Ureter (tissue), 1 donor: ENCODE results near the gene KLHL22. TPM values are rescaled to one million over a fixed set of nuclear protein-coding genes. Genes with fewer than 3 reads are reported as not detected.
A peak's percentile ranks its signal among the peaks of the same experiment; 100 is the strongest.
"Not testable (repeated sequence)": the region's sequence is repeated elsewhere in the genome, so short reads cannot be mapped to it uniquely, and the experiment has no call there.

ENCODE experiments used
- DNase-seq: peaks from one replicate; pipeline ENCODE4 v3.0.0-alpha.2; 2020; ENCODE audit warnings: low spot score
- total RNA-seq: library from RNA; stranded (reverse); gene quantifications from one replicate; pipeline ENCODE4 v1.2.4, GENCODE V29; 2023
- donor health status: DM: yes; HTN: yes; CAD: no.

Gene KLHL22
- total RNA-seq, 1 donor from 2014 or later = 26.2 TPM

- DNase-seq = no peak
Observed at GRCh38 chr22:20420157-20420842, 75.3 kb downstream of the KLHL22 start.

GRCh38 chr22:20419664-20419951, 76.0 kb downstream of the KLHL22 start:
- no peak for DNase-seq

GRCh38 chr22:20418211-20418788, 77.3 kb downstream of the KLHL22 start:
- DNase-seq = no peak

GRCh38 chr22:20415699-20416098, 79.9 kb downstream of the KLHL22 start:
- DNase-seq = not testable (repeated sequence)

- DNase-seq = not testable (repeated sequence)
Observed at GRCh38 chr22:20415241-20415640, 80.4 kb downstream of the KLHL22 start.

- no peak for DNase-seq
Observed at GRCh38 chr22:20414450-20414849, 81.1 kb downstream of the KLHL22 start.

- no peak for DNase-seq
Observed at GRCh38 chr22:20414059-20414440, 81.5 kb downstream of the KLHL22 start.

- DNase-seq = no peak
Observed at GRCh38 chr22:20413217-20414058, 82.2 kb downstream of the KLHL22 start.

- DNase-seq = no peak
Observed at GRCh38 chr22:20412474-20413216, 83.0 kb downstream of the KLHL22 start.

- DNase-seq = not testable (repeated sequence)
Observed at GRCh38 chr22:20409385-20409784, 86.2 kb downstream of the KLHL22 start.

GRCh38 chr22:20408891-20409290, 86.7 kb downstream of the KLHL22 start:
- DNase-seq = peak; percentile 13

- DNase-seq = peak; percentile 35
Observed at GRCh38 chr22:20407829-20408228, 87.8 kb downstream of the KLHL22 start.

- peak; percentile 23 for DNase-seq
Observed at GRCh38 chr22:20406686-20407408, 88.7 kb downstream of the KLHL22 start.

GRCh38 chr22:20405931-20406685, 89.5 kb downstream of the KLHL22 start:
- peak; percentile 36 for DNase-seq

GRCh38 chr22:20405291-20405930, 90.2 kb downstream of the KLHL22 start:
- peak; percentile 32 for DNase-seq

- peak; percentile 24 for DNase-seq
Observed at GRCh38 chr22:20404881-20405280, 90.7 kb downstream of the KLHL22 start.

- peak; percentile 31 for DNase-seq
Observed at GRCh38 chr22:20403779-20404140, 91.8 kb downstream of the KLHL22 start.

GRCh38 chr22:20402960-20403778, 92.4 kb downstream of the KLHL22 start:
- peak; percentile 12 for DNase-seq

GRCh38 chr22:20401376-20402014, 94.1 kb downstream of the KLHL22 start:
- peak; percentile 42 for DNase-seq
